ENCODE data around the gene RMDN2.

RMDN2 gene

DNA sequence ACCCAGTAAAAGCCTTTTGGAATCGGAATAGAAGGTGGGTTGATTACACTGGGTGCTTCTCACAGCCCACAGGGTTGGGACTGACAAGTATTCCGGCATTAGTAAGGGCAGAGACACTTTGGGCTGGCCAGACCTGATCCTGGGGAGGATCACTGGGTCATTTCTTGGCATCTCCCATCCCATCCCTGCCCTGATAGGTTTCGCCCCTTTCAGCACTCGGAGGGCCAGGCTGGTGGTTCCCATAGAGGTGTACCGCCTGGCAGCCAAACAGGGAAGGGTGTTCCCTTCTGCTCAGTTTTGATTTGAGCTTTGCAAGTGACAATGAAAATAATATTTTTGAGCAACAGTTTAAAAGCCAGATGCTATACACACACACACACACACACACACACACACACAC is 113.6 kb downstream of the RMDN2 start:
- DNase-seq (ENCODE audit: low read depth in 2 of 2), result no peak

GRCh38 chr2:38039121-38039910 is 114.2 kb downstream of the RMDN2 start:
- no peak for DNase-seq (ENCODE audit: low read depth in 2 of 2)

- no peak for DNase-seq (ENCODE audit: low read depth in 2 of 2)
Observed at GRCh38 chr2:38045811-38046210, 120.7 kb downstream of the RMDN2 start.

GRCh38 chr2:38056216-38056615 is 131.1 kb downstream of the RMDN2 start:
- DNase-seq (ENCODE audit: low read depth in 2 of 2), result no peak

GRCh38 chr2:38057651-38058410 is 132.7 kb downstream of the RMDN2 start:
- DNase-seq (ENCODE audit: low read depth in 2 of 2), result no peak

GRCh38 chr2:38060236-38061018 is 135.3 kb downstream of the RMDN2 start:
- DNase-seq (ENCODE audit: low read depth in 2 of 2), result no peak

DNA sequence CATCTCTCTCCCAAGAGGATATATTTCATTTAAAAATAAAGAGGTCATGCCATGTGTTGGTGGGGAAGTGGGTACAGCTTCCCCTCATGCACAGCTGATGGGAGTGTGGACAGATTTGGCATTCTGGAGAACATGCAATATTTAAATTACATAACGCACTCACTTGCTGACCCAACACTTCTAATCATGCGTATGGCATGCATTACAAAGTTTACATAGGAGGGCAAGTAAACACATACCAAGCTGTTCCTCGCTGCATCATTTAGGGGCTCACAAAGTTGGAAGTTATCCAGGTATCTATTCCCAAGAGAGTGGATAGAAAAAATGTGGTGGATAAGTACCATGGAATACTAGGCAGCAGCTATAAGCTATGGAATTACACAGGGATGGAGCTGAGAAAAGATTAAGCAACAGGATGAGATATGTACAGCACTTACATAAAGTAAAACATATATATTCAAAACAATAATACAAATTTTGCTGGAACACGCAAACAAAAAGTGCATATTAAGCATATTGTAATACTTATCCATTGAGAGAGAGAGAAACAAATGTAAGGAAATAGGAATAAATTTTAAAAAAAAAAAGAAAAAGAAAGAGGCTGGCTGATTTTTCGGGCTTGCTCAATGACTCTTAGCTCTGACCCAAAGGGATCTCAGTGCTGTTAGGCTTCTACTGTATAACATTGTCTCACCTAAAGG is 139.9 kb downstream of the RMDN2 start:
- DNase-seq (ENCODE audit: low read depth in 2 of 2), result no peak

GRCh38 chr2:38065502-38066135 is 140.5 kb downstream of the RMDN2 start:
- DNase-seq (ENCODE audit: low read depth in 2 of 2), result no peak

- no peak for DNase-seq (ENCODE audit: low read depth in 2 of 2)
Observed at GRCh38 chr2:38066421-38067115, 141.5 kb downstream of the RMDN2 start.
